Measurements from ENCODE around the gene AP1M2.

DNA sequence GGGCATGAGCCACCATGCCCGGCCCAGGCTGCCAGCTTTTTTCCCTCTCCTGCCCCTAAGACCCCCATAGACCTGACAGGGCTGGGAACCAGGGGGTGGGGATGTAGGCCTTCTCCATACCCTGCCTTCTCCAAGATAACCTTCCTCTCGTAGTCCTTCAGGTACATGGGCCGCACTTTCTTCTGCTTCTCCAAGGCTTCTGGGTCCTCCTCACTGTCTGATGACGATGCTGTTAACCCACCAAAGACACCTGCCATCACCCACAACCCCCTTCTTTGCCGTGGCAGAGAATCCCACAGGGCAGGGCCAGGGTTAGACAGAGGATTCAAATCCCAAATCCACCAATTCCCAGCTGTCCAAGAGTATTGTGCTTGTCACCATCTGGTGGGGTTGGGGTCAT, 24.5 kb downstream of the AP1M2 start:
- TF ChIP-seq, protein P1, sequence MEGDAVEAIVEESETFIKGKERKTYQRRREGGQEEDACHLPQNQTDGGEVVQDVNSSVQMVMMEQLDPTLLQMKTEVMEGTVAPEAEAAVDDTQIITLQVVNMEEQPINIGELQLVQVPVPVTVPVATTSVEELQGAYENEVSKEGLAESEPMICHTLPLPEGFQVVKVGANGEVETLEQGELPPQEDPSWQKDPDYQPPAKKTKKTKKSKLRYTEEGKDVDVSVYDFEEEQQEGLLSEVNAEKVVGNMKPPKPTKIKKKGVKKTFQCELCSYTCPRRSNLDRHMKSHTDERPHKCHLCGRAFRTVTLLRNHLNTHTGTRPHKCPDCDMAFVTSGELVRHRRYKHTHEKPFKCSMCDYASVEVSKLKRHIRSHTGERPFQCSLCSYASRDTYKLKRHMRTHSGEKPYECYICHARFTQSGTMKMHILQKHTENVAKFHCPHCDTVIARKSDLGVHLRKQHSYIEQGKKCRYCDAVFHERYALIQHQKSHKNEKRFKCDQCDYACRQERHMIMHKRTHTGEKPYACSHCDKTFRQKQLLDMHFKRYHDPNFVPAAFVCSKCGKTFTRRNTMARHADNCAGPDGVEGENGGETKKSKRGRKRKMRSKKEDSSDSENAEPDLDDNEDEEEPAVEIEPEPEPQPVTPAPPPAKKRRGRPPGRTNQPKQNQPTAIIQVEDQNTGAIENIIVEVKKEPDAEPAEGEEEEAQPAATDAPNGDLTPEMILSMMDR (IDR thresholded peaks at IDR 0.05), result no peak
- TF ChIP-seq POLR2A (IDR thresholded peaks at IDR 0.05), result no peak
- no peak for TF ChIP-seq POLR2AphosphoS5 (IDR thresholded peaks at IDR 0.05; ENCODE audit: insufficient read depth in 1 of 2, low read depth in 1 of 2)
